NCI-H510A treated with DMSO at 0.1 percent for 48 hours (cell line): Measurements from ENCODE around the gene MAZ.
"Not testable (repeated sequence)": the region's sequence is repeated elsewhere in the genome, so short reads cannot be mapped to it uniquely, and the experiment has no call there.

Source experiments
- DNase-seq: peaks from one replicate; lab custom pipeline; 2025; lab: John Stamatoyannopoulos, UW

MAZ gene

GRCh38 chr16:29784901-29785500, 21.3 kb upstream of the MAZ start:
- DNase-seq, result no peak

- not testable (repeated sequence) for DNase-seq
Measured at GRCh38 chr16:29787155-29787554, 19.2 kb upstream of the MAZ start.

GRCh38 chr16:29789775-29790182, 16.6 kb upstream of the MAZ start:
- DNase-seq, result peak; percentile 77

- peak; percentile 99 for DNase-seq
Measured at GRCh38 chr16:29790183-29790948, 16.0 kb upstream of the MAZ start, which contains the start of gene KIF22. KIF22 (plus strand) TSS chr16:29790751; CDS start chr16:29790760, 9 bp downstream.

GRCh38 chr16:29790949-29791844, 15.1 kb upstream of the MAZ start:
- no peak for DNase-seq

GRCh38 chr16:29791845-29792807, 14.2 kb upstream of the MAZ start:
- DNase-seq, result no peak

- not testable (repeated sequence) for DNase-seq
Measured at GRCh38 chr16:29793153-29793552, 13.2 kb upstream of the MAZ start.

GRCh38 chr16:29794231-29794710, 12.1 kb upstream of the MAZ start:
- no peak for DNase-seq

- no peak for DNase-seq
Measured at GRCh38 chr16:29802416-29802935, 3.9 kb upstream of the MAZ start.

GRCh38 chr16:29804020-29804419, 2.3 kb upstream of the MAZ start:
- DNase-seq, result no peak

- DNase-seq, result peak; percentile 78
Measured at GRCh38 chr16:29804455-29805231, 1.7 kb upstream of the MAZ start.

- peak; percentile 96 for DNase-seq
Measured at GRCh38 chr16:29805232-29806098, 864 bp upstream of the MAZ start.

GRCh38 chr16:29806641-29807425, 504 bp downstream of the MAZ start:
- DNase-seq, result peak; percentile 73

GRCh38 chr16:29807426-29808218, 1.3 kb downstream of the MAZ start:
- DNase-seq, result peak; percentile 92

GRCh38 chr16:29808219-29808900, 2.0 kb downstream of the MAZ start:
- no peak for DNase-seq

GRCh38 chr16:29809031-29809747, 2.9 kb downstream of the MAZ start:
- DNase-seq, result no peak
